HG02763 (cell line): Measurements from ENCODE around the gene TMEM121.

Experiments
- ATAC-seq: cut with Tn5 transposase; IDR thresholded peaks from one replicate; pipeline ENCODE4 v1.9.1; 2021; ENCODE audit warnings: mild to moderate bottlenecking, moderate library complexity; ENCODE audit not compliant: unreplicated experiment

Gene TMEM121

DNA sequence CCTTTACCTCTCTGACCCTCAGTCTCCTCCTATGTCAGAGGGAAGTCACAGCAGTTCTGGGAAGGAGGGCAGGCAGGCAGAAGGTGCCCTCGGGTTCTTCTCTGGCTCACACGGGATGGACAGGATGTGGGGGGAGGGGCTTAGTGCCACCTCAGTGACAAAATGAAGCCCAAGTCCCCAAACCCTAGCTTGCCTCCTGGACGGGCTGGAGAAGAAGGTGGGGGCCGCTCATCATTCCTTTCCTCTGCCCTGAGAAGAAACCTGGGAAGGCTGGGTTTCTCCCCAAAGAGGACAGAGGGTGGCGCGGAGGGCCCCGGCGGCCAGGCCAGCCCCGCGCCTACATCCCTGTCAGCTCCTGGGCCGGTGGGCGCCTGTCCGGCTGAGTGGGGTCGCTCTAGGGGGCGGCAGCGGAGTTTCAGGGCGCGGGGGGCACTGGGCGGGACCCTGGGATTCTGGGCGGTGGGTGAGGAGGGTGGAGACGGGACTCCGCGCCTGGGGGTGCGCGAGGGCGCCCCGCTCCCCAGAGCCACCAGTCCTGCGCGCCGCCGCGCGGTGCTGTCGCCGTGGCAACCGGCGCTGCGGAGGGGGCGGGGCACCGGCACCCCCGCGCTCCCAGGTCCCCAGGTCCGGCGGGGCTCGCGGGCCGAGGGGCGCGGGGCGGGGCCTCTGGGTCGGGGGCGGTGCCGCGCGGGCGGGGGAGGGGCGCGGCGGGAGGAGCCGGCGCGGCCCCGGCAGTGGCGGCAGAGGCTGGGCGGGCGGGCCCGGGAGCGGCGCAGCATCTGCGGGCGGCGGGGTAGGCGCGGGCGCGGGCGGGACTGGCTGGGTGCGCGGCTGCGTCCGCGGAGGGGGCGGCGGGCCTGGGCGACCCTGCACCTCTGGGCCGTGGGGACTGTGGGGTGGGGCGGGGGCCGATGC is at the start of gene TMEM121:
Gene TMEM121 (plus strand): TSS at position 723 of the 915 bp plus-strand sequence. CDS start 2,252 bp downstream, outside the sequence.
- ATAC-seq, result no peak

DNA sequence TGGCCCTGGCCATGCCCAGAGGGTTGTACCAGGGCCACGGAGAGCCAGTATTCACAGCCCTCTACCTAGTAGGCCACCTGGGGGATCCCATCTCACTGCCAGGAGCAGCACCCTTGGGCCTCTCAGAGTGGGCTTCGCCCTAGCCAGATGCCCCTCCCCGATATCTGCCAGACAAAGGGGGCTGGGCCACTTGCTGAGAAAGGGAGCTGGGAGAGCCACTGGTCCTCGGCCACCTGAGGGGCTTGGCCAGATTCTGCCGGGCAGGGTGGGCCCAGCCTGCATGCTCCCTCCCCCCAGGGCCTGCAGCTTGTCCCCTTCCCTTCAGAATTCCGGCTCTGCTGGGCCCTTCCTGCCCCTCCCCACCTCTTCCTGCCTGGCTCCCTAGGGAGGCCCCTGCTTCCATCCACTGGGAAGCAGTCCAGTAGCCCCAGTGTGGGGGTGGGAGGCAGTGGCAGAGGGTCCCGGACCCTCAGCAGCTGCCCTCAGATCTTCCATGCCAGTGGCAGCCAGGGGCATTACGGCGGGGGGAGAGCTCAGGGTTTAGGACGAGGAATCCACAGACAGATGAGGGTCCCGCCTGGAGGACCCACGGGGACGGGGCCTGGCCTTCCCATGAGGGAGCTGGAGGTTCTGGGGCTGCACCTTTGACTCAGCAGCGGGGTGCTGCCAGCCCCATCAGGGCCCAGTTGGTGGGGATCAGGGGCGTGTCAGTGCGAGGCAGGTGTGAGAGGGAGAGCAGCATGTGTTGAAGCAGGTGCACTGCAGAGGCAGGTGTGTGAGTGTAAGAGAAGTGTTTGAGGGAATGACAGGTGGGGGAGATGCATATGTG is 49.3 kb upstream of the TMEM121 start:
- ATAC-seq, result no peak

DNA sequence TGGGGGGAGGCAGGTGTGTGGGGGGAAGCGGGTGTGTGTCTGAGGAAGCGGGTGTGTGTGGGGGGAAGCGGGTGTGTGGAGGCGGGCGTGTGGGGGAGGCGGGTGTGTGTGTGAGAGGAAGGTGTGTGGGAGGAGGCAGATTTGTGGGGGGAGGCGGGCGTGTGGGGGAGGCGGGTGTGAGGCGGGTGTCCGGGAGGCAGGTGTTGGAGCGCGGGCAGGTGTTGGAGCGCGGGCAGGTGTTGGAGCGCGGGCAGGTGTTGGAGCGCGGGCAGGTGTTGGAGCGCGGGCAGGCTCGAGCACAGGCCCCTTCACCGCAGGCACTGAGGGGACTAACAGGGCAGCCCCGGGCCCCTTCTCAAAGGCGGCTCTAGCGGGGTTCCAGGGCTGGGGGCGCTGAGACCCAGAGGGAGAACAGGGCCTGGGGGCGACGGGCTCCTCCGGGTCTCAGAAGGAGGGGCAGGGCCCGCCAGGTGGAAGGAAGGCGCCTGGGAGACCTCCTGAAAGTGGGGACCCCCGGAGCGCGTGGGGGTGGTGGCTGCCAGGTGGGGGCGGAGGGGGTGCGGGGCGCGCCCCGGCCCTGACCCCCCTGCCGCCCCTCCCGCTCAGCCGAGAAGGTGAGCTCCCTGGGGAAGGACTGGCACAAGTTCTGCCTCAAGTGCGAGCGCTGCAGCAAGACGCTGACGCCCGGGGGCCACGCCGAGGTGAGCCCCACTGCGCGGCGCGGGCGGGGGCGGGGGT is 48.6 kb upstream of the TMEM121 start:
- ATAC-seq, result no peak

DNA sequence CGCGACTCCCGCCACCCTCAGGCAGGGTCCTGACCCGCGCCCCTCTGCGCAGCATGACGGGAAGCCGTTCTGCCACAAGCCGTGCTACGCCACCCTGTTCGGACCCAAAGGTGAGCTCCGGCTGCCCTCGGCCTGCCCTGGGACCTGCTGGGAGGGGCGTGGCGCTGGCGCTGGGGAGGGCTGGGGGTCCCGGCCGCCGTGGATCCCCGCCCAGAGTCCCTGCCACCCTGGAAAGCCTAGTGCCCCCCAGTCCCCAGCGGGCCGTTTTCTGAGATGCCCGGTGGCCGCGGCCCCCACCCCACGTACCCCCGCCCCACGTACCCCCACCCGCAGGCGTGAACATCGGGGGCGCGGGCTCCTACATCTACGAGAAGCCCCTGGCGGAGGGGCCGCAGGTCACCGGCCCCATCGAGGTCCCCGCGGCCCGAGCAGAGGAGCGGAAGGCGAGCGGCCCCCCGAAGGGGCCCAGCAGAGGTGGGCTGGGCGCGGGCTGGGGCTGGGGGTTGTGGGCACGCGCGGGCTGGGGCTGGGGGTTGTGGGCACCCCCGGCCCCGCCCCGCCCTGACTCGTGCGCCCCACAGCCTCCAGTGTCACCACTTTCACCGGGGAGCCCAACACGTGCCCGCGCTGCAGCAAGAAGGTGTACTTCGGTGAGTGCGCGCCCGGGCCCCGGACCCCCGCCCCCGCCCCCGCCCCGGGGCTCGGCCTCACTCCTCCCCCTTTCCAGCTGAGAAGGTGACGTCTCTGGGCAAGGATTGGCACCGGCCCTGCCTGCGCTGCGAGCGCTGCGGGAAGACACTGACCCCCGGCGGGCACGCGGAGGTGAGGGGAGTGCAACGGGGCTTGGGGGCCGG is 47.8 kb upstream of the TMEM121 start:
- ATAC-seq, result no peak

DNA sequence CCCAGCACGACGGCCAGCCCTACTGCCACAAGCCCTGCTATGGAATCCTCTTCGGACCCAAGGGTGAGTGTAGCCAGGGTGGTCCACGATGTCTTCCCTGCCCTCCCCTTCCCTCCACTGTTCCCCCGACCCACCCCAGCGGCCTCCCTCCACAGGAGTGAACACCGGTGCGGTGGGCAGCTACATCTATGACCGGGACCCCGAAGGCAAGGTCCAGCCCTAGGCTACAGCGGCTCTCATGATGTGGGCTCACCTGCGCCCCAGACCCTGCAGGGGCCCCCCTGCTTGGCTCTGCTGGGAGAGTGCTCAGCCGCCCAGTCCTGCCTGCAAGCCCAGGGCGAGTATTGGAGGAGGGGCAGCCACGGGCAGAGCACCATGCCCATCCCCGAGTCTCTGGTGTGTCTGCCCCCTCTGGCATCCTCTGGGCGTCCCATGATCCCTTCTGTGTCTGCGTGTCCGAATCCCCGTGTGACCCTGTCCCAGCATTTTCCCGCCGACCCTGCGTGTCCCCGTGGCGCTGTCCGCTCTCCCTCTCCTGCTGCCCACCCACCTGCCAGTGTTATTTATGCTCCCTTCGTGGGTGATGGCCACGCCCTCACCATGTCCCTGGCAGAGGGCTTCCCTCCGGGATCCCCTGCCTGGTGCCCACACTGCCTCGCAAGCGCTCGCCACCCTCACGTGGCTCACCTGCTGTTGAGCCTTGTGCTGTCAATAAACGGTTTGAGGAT is 46.8 kb upstream of the TMEM121 start:
- ATAC-seq, result no peak

DNA sequence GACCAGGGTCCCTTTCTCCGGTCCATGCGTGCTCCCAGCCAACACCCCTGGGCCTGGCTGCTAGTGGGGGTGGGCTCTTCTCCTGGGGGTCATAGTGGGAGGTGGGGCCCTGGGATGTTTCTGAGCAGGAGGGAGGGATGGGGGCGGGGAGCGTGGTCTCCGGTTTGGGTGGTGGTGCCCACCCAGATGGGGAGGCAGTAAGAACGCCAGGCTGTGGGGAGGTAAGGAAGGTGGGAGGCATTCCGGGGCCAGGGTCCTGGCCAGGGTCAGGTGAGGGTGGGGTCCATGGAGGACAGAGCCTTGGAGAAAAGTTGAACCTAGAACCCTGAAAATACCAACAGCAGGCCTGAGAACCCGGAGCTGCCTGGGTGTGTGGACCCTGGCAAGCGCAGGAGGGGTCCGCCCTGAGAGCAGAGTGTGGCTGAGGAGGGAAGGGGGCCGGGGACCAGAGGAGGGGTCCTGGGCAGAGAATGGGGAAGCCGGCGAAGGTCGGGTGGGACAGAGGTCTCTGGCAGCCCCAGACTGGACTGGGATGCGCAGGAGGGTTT is 46.1 kb upstream of the TMEM121 start:
- no peak for ATAC-seq

DNA sequence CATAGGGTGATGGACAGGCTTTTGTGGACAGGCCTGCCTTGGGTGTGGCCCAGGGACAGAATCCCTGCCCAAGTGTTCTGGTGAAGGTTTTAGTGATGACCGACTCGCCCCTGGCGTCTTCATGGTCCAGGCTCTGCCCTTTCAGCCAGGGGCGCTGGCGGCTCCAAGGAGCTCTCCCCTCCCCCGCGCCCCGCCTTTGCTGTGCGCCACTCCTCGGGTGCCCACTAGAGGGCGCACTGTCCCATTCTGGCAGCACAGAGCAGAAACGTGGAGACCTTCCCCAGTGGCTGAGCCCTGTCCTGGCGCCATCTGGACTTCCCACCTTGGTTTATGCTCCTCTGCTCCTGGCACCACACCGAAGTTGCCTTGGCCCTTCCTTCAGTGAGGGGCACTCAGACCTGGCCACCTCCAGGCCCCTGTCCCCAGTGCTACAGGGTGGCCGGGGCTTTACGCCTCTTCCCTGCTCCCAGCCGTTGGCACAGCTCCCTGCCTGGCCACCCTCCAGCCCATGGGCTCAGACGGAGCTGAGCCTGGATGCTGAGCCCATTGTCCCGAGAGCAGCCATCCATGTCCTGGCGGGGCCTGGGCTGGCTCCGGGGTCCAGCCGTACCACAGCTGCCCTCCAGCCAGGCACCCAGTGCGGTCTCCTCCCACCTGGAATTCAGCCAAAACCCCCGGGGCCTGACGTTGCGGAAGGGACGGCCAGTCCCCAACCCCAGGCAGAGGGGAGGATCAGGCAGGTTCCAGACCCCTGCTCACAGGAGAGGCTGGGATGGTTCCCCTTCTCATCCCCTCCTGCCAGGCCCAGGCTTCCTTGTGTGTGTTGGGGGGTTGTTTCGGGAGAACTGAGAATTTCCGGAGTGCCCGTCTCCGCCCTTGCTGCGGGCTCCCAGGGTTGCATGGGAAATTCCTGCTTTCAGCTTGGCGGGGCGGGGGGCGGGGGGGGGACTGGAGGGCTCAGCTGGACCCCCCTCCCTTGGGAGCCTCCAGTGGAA is 45.3 kb upstream of the TMEM121 start:
- peak; percentile 44 for ATAC-seq

DNA sequence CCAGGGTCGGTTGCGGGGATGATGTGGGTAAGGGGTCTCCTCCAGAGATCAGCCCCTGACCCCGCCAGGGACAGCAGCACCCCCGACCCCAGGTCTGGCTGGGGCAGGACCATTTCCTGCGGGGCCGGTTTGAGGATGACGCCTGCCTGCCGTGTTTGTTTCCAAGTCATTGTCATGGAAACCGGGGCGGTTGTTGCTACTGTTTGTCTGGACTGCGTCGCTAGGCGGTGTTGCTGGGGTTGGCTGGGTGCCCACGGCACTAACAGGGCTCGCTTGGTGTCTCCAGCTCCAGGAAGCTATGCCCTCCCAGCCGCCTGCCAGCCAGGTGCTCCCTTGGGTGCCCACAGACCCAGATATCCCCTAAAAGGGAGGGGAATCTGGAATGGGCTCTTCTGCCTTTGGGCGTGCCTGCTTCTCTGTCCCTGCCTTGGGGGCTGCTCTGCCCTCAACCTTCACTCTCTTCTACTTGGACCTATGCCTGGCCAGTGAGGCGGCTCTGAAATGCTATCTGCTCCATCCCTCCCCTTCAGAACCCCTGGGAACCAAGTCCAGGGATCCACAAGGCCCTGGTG is 44.4 kb upstream of the TMEM121 start:
- no peak for ATAC-seq

DNA sequence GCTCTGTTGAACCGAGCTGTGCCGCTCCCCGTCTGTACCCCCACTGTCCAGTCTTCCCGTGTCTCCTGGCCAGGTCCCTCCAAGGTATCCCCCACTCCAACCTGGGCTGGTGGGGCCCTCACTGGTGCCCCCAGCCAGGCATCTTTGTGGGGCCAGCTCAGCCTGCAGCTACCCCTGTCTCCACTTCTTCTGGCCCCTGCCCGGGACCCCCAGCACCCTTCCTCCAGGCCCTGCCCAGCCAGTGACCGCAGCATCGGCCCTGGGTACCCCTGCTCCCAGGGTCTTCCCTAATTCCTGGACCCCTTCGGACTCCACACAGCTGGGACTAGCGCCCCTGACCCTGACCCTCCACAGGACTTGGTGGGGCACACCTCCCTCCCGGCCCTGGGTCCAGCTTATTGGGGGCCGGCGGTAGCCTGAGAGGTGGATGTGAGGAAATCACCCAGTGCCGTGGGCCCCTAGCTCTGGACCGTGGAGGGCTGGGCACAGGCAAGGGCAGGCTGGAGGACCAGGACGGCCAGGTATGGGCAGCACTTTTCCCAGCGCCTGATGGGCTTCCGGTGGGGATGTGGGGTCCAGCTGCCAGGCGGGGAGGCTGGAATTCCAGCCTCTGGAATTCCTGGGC is 43.8 kb upstream of the TMEM121 start:
- ATAC-seq, result no peak

DNA sequence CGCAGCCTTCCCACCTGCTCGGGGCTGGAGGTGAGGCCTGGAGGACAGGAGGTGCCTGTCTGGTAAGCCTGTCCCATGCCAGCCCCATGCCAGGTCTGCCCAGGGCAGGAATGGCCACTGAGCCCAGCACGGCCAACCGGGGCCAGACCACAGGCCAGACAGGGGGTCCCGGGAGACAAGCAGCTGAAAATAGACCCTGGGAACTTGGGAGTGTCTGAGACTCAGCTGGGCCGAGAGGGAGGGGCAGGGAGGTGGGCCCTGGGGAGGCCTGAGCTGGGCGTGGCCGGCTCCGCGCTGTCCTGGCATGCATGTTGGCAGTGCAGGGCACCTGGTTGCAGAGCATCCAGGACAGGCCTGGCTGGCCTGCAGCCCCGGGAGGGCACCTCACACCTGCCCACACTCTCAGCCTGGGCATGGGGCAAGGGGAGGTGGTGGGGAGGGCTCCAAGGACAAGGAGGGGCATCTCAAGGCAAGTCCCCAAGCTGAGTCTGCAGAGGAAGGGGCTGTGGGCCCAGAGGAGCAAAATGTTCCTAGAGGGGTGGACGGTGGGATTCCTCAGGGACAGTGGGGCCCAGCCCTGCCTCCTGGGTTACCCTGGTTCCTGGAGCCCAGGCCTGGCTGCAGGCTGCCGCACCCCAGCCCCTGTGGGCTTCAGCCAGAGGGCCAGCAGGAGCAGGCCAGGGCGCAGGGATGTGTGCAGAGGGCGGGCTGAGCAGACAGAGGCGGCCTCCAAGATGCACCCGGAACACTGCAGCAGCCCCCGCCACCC is 42.9 kb upstream of the TMEM121 start:
- ATAC-seq, result no peak

DNA sequence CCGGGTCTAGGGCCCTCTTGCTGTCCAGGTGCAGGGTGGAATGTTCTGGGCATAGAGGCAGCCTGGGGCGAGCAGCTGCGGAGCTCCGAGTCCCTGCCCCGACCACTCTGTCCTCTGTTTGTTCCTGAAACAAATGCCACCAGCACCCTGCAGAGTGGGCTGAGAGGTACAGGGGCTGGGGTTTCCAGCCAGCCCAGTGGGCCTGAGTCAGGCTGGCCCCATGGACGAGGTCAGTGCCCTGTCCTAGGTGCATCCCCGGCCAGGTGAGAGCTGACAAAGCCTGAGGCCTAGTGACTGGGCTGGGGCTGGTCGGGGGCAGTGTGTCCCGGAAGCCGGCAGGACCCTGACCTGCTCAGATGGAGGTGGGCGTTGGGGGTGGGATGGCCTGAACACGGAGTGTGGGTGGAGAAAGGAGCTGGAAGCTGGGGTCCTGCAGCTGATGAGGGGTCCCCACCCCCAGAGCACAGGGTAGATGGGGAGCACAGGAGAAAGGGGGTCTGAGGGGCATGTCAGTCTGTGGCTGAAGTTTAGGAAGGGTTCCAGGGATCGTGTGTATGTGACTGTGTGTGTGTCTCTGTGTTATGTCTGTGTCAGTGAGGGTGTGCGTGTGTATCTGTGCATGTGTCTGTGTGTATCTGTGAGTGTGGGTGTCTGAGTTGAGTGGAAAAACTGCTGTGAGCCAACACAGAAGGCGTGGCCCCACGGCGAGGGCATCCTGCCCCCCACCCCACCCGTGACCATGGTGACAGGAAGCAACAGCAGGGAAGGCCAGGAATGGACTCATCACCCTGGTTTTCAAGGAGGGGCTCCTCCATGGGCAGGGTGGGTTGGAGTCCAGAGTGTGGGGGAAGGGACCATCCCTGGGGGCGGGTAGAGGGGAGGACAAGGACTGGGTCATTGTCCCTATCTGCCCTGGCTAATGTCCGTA is 42.0 kb upstream of the TMEM121 start:
- ATAC-seq, result no peak

DNA sequence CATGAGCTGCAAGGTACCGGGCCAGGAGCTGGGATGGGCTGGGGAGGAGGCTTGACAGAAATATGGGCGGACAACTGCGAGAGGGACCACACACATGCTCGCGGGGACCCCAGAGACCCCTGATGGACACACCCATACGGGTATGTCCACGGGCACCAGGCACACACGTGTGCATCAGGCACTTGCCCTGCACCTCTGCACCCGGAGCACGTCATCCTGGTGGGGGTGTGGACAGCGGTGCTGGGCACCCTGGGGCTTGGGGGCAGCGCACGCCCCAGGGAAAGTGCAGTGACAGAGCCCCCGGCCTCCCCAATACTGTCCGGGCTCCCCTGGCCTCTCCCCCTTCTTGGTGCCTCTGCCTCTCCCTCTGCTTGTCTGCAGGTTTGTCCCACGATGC is 41.4 kb upstream of the TMEM121 start:
- no peak for ATAC-seq

DNA sequence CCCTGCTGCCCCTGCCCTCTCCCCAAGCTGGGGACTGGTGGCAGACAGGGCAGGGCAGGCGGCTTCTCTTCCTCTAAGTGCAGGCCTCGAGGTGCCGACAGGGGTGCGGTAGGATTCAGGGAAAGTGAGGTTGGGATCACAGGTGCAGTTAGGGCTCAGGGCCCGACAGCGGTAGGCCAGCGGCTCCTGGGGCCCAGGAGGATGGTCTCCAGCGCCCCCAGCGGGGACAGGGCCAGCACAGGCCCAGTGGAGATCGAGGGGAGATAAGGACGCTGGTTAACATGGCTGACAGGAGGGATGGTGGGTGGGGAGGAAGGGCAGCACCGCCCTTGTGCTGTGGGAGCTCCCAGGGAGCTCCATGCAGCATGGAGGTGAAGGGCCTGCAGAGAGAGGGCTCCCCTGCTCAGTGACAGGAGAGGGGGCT is 40.6 kb upstream of the TMEM121 start:
- ATAC-seq, result no peak

DNA sequence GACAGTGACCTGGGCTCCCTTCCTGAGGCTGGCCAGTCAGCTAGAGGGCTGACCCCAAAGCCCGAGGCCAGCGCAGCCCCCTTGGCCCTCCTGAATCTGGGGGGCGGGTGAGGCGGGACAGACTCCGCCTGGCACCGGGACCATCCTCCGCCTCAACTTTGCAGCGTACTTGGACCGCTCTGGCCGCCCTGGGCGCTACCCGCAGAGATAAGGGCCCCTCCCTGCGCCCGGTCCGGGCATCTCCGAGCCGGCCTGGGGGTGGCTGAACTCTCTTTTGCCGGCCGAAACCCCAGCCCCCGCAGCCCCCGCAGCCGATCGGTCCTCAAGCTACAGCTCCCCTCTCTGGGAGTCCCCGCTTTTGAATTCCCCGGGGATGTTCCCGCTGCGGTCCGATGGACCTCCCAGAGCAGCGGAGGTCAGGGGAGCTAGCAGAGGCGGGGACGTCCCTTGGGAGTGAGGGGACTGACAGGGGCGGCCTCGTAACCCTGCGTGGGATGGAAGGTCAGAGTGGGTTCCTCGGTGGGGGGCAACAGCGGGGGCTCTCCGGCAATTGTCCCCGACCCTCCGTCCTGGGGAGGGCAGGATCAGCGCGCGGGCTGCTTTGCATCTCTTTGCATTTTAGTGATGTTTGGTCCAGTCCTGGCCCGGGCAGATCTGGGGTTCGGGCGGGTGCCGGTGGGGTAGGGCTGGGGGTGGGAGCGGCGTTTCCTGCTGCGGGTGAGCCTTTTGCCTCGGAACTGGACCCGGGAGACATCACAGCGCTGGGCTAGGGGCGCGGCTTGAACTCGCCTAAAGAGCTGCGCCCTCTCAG is 40.0 kb upstream of the TMEM121 start, which contains the start of gene CRIP1:
Gene CRIP1 (plus strand): TSS at position 724 of the 811 bp plus-strand sequence. CDS start 374 bp downstream, outside the sequence.
- ATAC-seq, result no peak
